BJ (cell line): ENCODE measurements around the gene INHBB. TPM values are rescaled to one million over a fixed set of nuclear protein-coding genes. Genes with fewer than 3 reads are reported as not detected.

Experiments
- CTCF ChIA-PET: fragments of 350-600 bp; formaldehyde crosslinking; extraction: SDS; loops from one replicate; lab custom pipeline; 2021; ENCODE audit warnings: antibody characterized with exemption, inconsistent platforms; lab: Yijun Ruan, JAX
- POLR2A ChIA-PET: fragments of 300-600 bp; sonication (Branson Sonifier 250); formaldehyde crosslinking; extraction: SDS; loops from one replicate; lab custom pipeline; 2021; ENCODE audit warnings: antibody characterized with exemption; lab: Charles Lee
- DNase-seq: peaks from one replicate; pipeline ENCODE4 v3.0.0-alpha.2; 2011; ENCODE audit warnings: low read depth
- H3K27me3 ChIP-seq: 2 replicates; pipeline ENCODE4 v1.6.0; 2011; ENCODE audit warnings: low read length; ENCODE audit not compliant: control insufficient read depth, insufficient read depth
- H3K36me3 ChIP-seq: 2 replicates; pipeline ENCODE4 v1.5.1; 2011; ENCODE audit warnings: low read length; ENCODE audit not compliant: control insufficient read depth, insufficient read depth
- H3K4me3 ChIP-seq: 2 replicates; pipeline ENCODE4 v1.5.1; 2011; ENCODE audit warnings: low read depth, mild to moderate bottlenecking, control low read depth, low read length
- polyA plus RNA-seq: library from polyadenylated mRNA; depleted of rRNA; stranded (reverse); fragments of >200 nt; gene quantifications from 2 replicates; pipeline ENCODE4 v1.2.3, GENCODE V29; 2011
- TF ChIP-seq, protein P1 (sequence below): IDR thresholded peaks from 2 replicates; pipeline ENCODE4 v1.5.1; 2011; ENCODE audit warnings: low read depth, mild to moderate bottlenecking, control low read depth, inconsistent platforms, low read length, moderate library complexity; ENCODE audit not compliant: insufficient read depth

The INHBB gene
- polyA plus RNA-seq, 1 experiment: 3.9 TPM

DNA sequence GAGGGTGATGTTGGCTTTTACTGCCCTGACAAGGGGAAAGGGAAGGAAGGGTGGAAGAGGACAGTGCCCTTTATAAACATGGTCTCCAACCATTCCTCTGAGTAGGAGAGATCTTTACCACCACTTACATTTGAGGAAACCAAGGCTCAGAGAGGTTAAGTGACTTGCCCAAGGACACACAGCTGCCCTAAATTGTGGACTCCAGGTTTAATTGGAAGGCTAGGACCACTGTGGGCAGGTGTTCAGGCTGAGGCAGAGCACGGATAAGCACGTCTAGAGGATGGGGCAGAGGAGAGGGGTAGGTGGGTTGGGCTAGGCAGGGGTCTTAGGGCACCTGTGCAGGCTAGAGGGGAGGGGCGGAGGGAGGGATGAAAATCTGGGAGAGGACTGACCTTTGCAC, 32.7 kb downstream of the INHBB start:
- TF ChIP-seq, protein P1, sequence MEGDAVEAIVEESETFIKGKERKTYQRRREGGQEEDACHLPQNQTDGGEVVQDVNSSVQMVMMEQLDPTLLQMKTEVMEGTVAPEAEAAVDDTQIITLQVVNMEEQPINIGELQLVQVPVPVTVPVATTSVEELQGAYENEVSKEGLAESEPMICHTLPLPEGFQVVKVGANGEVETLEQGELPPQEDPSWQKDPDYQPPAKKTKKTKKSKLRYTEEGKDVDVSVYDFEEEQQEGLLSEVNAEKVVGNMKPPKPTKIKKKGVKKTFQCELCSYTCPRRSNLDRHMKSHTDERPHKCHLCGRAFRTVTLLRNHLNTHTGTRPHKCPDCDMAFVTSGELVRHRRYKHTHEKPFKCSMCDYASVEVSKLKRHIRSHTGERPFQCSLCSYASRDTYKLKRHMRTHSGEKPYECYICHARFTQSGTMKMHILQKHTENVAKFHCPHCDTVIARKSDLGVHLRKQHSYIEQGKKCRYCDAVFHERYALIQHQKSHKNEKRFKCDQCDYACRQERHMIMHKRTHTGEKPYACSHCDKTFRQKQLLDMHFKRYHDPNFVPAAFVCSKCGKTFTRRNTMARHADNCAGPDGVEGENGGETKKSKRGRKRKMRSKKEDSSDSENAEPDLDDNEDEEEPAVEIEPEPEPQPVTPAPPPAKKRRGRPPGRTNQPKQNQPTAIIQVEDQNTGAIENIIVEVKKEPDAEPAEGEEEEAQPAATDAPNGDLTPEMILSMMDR: no peak
- DNase-seq: no peak
- POLR2A ChIA-PET: no interaction called here
- Histone ChIP-seq H3K27me3 (peaks cover 16% of the 10 kb centered on the region), H3K4me3 (no peak overlapping the region), H3K36me3 (no peaks in the 10 kb centered on the region)
- CTCF ChIA-PET: no interaction called here

- no peak for DNase-seq
- no peaks in the 10 kb centered on the region for H3K36me3 ChIP-seq
- CTCF ChIA-PET: interaction anchor here (0.8 to 1.8 kb wide), 2 partner anchors 36 to 37 kb away, joined by 3 to 5 read pairs; no protein-coding TSS in a partner anchor
- POLR2A ChIA-PET: no interaction called here
- TF ChIP-seq, protein P1: no peak
- H3K27me3 ChIP-seq: peaks cover 15% of the 10 kb centered on the region
- no peak overlapping the region for H3K4me3 ChIP-seq
Measured at GRCh38 chr2:120379916-120380893, 34.3 kb downstream of the INHBB start.

- H3K36me3 ChIP-seq: no peaks in the 10 kb centered on the region
- no peak for DNase-seq
- TF ChIP-seq, protein P1: no peak
- ChIA-PET POLR2A (no interaction called here), CTCF (interaction anchor here (0.9 to 1.8 kb wide), 2 partner anchors 16 to 37 kb away, joined by 3 to 5 read pairs; no protein-coding TSS in a partner anchor)
- peaks cover 14% of the 10 kb centered on the region for H3K27me3 ChIP-seq
- H3K4me3 ChIP-seq: no peak overlapping the region
Measured at GRCh38 chr2:120381192-120381591, 35.3 kb downstream of the INHBB start.

DNA sequence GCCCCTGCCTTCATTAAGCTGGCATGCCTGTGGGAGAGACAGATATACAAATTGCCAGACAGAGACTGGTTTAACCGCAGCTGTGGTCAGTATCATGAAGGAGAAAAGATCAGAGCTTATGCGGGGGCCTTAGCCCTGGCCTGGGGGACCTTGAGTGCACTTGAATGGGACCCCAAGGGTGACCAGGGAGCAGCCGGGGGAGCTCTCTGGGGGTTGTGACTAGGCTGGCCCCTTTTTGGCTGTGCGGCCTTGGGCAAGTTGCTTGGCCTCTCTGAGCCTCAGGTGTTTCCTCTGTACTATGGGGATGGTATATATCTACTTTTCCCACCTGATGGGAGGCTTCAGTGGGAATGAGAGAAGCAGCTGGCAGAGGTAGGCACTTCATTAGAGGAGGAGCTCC, 35.7 kb downstream of the INHBB start:
- ChIA-PET CTCF (interaction anchor here (0.9 to 1.8 kb wide), 4 partner anchors 13 to 55 kb away, joined by 3 to 5 read pairs (median 3); no protein-coding TSS in a partner anchor), POLR2A (no interaction called here)
- DNase-seq: no peak
- TF ChIP-seq, protein P1: no peak
- Histone ChIP-seq H3K4me3 (no peak overlapping the region), H3K36me3 (no peaks in the 10 kb centered on the region), H3K27me3 (peaks cover 14% of the 10 kb centered on the region)

- Histone ChIP-seq H3K4me3 (no peak overlapping the region), H3K27me3 (peaks cover 14% of the 10 kb centered on the region), H3K36me3 (no peaks in the 10 kb centered on the region)
- ChIA-PET POLR2A (no interaction called here), CTCF (interaction anchor here (0.6 to 1.2 kb wide), 3 partner anchors 12 to 298 kb away, joined by 3 to 4 read pairs (median 3); no protein-coding TSS in a partner anchor)
- DNase-seq: no peak
- TF ChIP-seq, protein P1: no peak
Measured at GRCh38 chr2:120382541-120383144, 36.7 kb downstream of the INHBB start.
